ENCODE data around the gene EML6. TPM values are rescaled to one million over a fixed set of nuclear protein-coding genes. Genes with fewer than 3 reads are reported as not detected.

The EML6 gene
- total RNA-seq, 1 experiment from 2014 or later = 1.5 TPM

GRCh38 chr2:54864096-54864495 lies 140.6 kb downstream of the EML6 start:
- peaks cover 2% of the 10 kb centered on the region; the same call in 1 of the 2 replicates for H3K27me3 Mint-ChIP-seq (ENCODE audit: low read depth)
- no peak overlapping the region for H3K18ac ChIP-seq (ENCODE audit: insufficient read length, low read depth, low read length)
- H3K36me3 Mint-ChIP-seq (ENCODE audit: insufficient read depth in 1 of 3, low read depth in 3 of 3) = no peaks in the 10 kb centered on the region
- no peak overlapping the region for H4K8ac ChIP-seq (replicated peaks; ENCODE audit: insufficient read length, low read depth, low read length)
- H3K9me3 ChIP-seq (ENCODE audit: control insufficient read depth, low read depth, low read length) = no peaks in the 10 kb centered on the region
- H2BK20ac ChIP-seq (ENCODE audit: low read depth, low read length, poor library complexity, severe bottlenecking) = no peak overlapping the region
- peaks cover 3 to 5% of the 10 kb centered on the region in 2 experiments; a peak in 2 of 4 replicates for H3K4me1 Mint-ChIP-seq
- H2BK12ac ChIP-seq (ENCODE audit: insufficient read length, low read depth, low read length) = no peak overlapping the region
- H3K9ac ChIP-seq (ENCODE audit: extremely low read depth, insufficient read length, low read length) = no peak overlapping the region
- no peak overlapping the region for H3T11ph ChIP-seq (ENCODE audit: low read length)
- H3K79me2 ChIP-seq (ENCODE audit: insufficient read depth, low read length) = no peaks in the 10 kb centered on the region
- no peak overlapping the region for H2BK120ac ChIP-seq (ENCODE audit: low read depth, low read length, poor library complexity, severe bottlenecking)
- no peak overlapping the region for H3K4me2 ChIP-seq (ENCODE audit: insufficient read depth, insufficient read length, low read length)
- H2AFZ ChIP-seq (ENCODE audit: low read length) = no peak overlapping the region
- no peak overlapping the region for H2AK5ac ChIP-seq (ENCODE audit: insufficient read length, low read length)
- H3K4me1 ChIP-seq (ENCODE audit: insufficient read depth, low read length) = no peaks in the 10 kb centered on the region; the same call in 1 of the 2 replicates
- H3K56ac ChIP-seq (ENCODE audit: insufficient read length, low read depth, low read length) = no peak overlapping the region
- H3K27me3 ChIP-seq (ENCODE audit: insufficient read depth, low read length) = no peaks in the 10 kb centered on the region
- no peak overlapping the region for H3K27ac Mint-ChIP-seq
- no peak overlapping the region for H3K4me3 Mint-ChIP-seq
- no peaks in the 10 kb centered on the region for H3K23me2 ChIP-seq (ENCODE audit: insufficient read length, low read depth, low read length, poor library complexity, severe bottlenecking)
- no peaks in the 10 kb centered on the region for H3K9me3 Mint-ChIP-seq
- DNase-seq = no peak
- H2BK15ac ChIP-seq (ENCODE audit: low read depth, low read length) = no peak overlapping the region
- no peak overlapping the region for H4K5ac ChIP-seq (ENCODE audit: insufficient read length, low read depth, low read length)
- no peaks in the 10 kb centered on the region for H3K79me1 ChIP-seq (ENCODE audit: insufficient read depth, low read depth, low read length, poor library complexity, severe bottlenecking)
- no peak overlapping the region for H3K4ac ChIP-seq (ENCODE audit: low read depth, low read length)
- no peak overlapping the region for H4K91ac ChIP-seq (ENCODE audit: insufficient read length, low read depth, low read length)
- no peaks in the 10 kb centered on the region for H4K20me1 ChIP-seq (ENCODE audit: control insufficient read depth, insufficient read depth, insufficient read length)
- no CpG with 5 or more reads among the region's 1 CpG for WGBS (ENCODE audit: extremely low coverage, insufficient read length, low lambda C conversion rate)
- H2BK5ac ChIP-seq (ENCODE audit: insufficient read length, low read length) = no peak overlapping the region
- no peak overlapping the region for H3K27ac ChIP-seq (ENCODE audit: insufficient read length, low read depth, low read length)
- no peak for TF ChIP-seq CTCF (conservative IDR thresholded peaks at IDR 0.05)
- H3K14ac ChIP-seq (ENCODE audit: insufficient read depth, low read length) = no peak overlapping the region
- H3K23ac ChIP-seq (ENCODE audit: insufficient read length, low read depth, low read length) = no peak overlapping the region
